Heart left ventricle (tissue), 13 donors: ENCODE measurements around the gene TRIP4.
"Not testable (repeated sequence)": the region's sequence is repeated elsewhere in the genome, so short reads cannot be mapped to it uniquely, and the experiment has no call there.

Experiments
- CTCF ChIP-seq, 12 donors: fragments of 200-600 bp; sonication (generic) in 4 of 12; IDR thresholded peaks; one replicate each; pipeline versions ENCODE4 v1.5.0 to v1.8.0; 2018 to 2022; ENCODE audit warnings: antibody characterized with exemption in 12 of 12, mild to moderate bottlenecking in 5 of 12
- POLR2A ChIP-seq, 2 donors: fragments of 450-650 bp; IDR thresholded peaks; one replicate each; pipeline ENCODE4 v1.6.1; 2017; ENCODE audit warnings: antibody characterized with exemption in 2 of 2, mild to moderate bottlenecking in 2 of 2, moderate library complexity in 2 of 2
- donor health status: ischemic (EF 13 %, LVEDD 7.1; RV severe dilation, severe dysfunction).
- donor health status: DM: no; HTN: yes; CAD: no.
- donor health status: DM: no; HTN: no; CAD: no.
- donor health status: ischemic (EF 25% LVEDD 6.9; RV normal size, moderate dysfunction).
- donor health status: ischemic (EF 25% LVEDD 5.7; RV mildly dilated, moderate dysfunction).
- donor health status: ischemic (EF 35%, LVEDD 5.7; RV mildly dilated, moderate dysfunction).
- donor health status: nonischemic (EF 11% LVEDD 7.7; RV severe dilation, severe dysfunction).
- donor health status: DM: yes; HTN: yes; CAD: no.
- donor health status: PGD.
- donor health status: ischemic (EF 29% LVEDD 5.4; RV normal size, mild dysfunction).
- donor health status: nonischemic (EF 23%, LVEDD 6.1; RV moderate dilation, normal function).

DNA sequence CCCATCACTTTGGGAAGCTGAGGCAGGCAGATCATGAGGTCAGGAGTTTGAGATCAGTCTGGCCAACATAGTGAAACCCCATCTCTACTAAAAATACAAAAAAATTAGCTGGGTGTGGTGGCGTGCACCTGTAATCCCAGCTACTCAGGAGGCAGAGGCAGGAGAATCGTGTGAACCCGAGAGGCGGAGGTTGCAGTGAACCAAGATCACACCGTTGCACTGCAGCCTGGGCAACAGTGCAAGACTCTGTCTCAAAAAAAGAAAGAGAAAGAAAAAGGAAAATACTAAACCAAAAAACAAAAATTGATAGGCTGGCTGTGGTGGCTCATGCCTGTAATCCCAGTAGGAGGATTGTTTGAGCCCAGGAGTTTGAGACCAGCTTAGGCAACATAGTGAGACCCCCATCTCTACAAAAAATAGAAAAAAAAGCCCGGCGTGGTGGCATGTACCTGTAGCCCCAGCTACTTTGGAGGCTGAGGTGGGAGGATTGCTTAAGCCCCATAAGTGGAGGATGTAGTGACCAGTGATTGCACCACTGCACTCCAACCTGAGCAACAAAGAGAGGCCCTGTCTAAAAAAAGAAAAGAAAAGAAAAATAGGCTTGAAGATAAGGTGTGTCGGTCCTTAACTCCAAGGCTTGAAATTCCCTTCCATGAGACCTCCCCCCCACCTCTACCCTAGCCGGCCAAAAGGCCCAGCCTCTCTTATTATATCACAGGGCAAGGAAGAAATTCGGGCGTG, 7.3 kb upstream of the TRIP4 start:
- TF ChIP-seq CTCF, POLR2A (IDR thresholded peaks at IDR 0.05): not testable (repeated sequence)
